Measurements from ENCODE around the gene HSPA1A. TPM values are rescaled to one million over a fixed set of nuclear protein-coding genes. Genes with fewer than 3 reads are reported as not detected.
"Not testable (repeated sequence)": the region's sequence is repeated elsewhere in the genome, so short reads cannot be mapped to it uniquely, and the experiment has no call there.

Gene HSPA1A
- total and polyA plus RNA-seq, 11 donors, result 157 to 412 (median 196) TPM

DNA sequence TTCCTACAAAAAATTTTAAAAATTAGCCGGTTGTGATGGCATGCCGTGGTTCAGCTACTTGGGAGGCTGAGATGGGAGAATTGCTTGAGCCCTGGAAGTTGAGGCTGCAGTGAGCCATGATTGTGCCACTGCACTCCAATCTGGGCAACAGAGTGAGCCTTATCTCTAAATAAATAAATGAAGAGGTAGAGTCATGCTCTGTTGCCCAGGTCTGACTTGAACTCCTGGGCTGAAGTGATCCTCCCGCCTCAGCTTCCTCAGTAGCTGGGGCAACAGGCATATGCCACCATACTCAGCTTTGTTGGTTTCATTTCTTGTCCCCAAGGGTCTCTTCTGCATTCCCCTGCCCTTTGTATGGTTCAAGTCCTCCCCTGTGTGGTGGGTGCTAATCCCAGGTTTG lies 29.2 kb downstream of the HSPA1A start:
- Histone ChIP-seq H3K36me3 (peaks cover 0 to 28% (median 15%) of the 10 kb centered on the region in 9 donors), H3K27ac (no peak overlapping the region), H3K27me3 (no peaks in the 10 kb centered on the region), H3K4me1 (no peaks in the 10 kb centered on the region), H3K9me3 (no peaks in the 10 kb centered on the region), H3K4me3 (no peak overlapping the region)
- WGBS, 4 donors, result 94 to 97% (median 95%) methylated on average over 3 of the region's 3 CpGs
- ATAC-seq, result no peak
- DNase-seq, result no peak
- TF ChIP-seq, protein P1, sequence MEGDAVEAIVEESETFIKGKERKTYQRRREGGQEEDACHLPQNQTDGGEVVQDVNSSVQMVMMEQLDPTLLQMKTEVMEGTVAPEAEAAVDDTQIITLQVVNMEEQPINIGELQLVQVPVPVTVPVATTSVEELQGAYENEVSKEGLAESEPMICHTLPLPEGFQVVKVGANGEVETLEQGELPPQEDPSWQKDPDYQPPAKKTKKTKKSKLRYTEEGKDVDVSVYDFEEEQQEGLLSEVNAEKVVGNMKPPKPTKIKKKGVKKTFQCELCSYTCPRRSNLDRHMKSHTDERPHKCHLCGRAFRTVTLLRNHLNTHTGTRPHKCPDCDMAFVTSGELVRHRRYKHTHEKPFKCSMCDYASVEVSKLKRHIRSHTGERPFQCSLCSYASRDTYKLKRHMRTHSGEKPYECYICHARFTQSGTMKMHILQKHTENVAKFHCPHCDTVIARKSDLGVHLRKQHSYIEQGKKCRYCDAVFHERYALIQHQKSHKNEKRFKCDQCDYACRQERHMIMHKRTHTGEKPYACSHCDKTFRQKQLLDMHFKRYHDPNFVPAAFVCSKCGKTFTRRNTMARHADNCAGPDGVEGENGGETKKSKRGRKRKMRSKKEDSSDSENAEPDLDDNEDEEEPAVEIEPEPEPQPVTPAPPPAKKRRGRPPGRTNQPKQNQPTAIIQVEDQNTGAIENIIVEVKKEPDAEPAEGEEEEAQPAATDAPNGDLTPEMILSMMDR (IDR thresholded peaks at IDR 0.05), result no peak
- TF ChIP-seq POLR2A (IDR thresholded peaks at IDR 0.05), result no peak
- intact Hi-C loops (cut with DNase I), result no loop called here

DNA sequence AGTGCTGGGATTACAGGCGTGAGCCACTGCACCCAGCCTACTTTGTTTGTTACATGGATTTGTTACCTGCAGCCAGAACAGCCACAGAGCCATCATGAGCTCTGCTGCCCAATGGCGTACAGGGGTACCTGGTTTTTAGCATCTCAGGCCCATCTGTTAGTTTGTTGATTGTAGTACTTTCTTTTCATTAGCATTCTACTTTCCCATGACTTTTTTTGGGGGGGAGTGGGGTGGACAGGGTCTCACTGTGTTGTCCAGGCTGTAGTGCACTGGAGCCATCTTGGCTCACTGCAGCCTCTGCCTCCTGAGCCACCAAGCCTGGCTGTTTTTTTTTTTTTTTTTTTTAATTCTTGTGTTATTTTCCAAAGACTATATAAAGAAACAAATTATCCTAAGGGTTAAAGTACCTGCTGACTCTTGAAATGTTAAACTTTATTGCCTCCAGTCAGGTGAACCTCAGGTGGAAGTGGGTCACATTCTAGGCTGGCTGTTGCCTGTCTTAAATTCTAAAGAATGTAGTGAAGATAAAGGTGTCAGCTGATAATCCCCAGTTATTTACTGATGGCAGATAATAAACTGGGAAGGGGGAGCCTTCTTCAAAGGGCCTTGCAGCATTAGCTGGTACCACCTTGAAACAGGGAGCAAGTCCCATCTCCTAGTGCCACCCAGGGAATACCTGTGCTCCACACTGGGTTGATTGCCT lies 32.1 kb downstream of the HSPA1A start:
- H3K4me1 ChIP-seq, result no peaks in the 10 kb centered on the region
- no peak overlapping the region for H3K27ac ChIP-seq
- H3K4me3 ChIP-seq, result no peak overlapping the region
- no peak for ATAC-seq
- 91 to 100% (median 93%) methylated on average over 2 of the region's 2 CpGs for WGBS, 4 donors
- intact Hi-C loops (cut with DNase I), result no loop called here
- no peaks in the 10 kb centered on the region for H3K9me3 ChIP-seq
- no peaks in the 10 kb centered on the region for H3K27me3 ChIP-seq
- DNase-seq, result no peak
- peaks cover 0 to 3% (median 0%) of the 10 kb centered on the region in 9 donors for H3K36me3 ChIP-seq
- TF ChIP-seq POLR2A (IDR thresholded peaks at IDR 0.05), result no peak
- TF ChIP-seq, protein P1 (IDR thresholded peaks at IDR 0.05), result no peak

DNA sequence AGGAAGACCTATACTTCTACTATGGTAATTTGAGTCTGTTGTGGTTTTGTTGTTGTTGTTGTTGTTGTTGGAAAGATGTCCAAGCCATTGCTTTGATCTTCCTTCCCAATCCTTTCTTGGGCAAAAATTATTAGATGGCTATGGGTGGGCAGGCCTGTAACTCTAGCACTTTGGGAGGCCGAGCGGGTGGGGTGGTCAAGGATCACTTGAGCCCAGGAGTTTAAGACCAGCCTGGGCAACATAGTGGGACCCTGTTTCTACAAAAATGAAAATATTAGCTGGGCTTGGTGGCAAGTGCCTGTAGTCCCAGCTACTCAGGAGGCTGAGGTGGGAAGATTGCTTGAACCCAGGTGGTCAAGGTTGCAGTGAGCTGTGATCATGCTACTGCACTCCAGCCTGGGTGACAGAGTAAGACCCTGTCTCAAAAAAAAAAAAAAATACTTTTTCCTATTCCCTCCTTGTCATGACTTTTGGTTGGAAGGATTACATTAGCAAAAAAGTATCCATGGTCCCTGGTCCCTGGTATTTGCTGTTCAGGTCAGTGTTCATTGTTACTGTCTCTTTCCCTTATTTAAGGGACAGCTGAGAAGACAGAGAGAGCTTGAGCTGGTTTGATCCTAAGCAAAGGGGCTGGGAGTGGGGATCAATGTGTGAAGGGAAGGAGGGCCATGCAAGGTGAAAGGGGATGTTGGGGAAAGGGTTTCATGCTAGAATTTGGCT lies 35.6 kb downstream of the HSPA1A start:
- ATAC-seq, result no peak
- DNase-seq, result no peak
- intact Hi-C loops (cut with DNase I), result no loop called here
- TF ChIP-seq POLR2A (IDR thresholded peaks at IDR 0.05), result no peak
- TF ChIP-seq, protein P1 (IDR thresholded peaks at IDR 0.05), result no peak
- Histone ChIP-seq H3K4me1 (no peaks in the 10 kb centered on the region), H3K9me3 (no peaks in the 10 kb centered on the region), H3K27ac (no peak overlapping the region), H3K36me3 (peaks cover 0 to 4% (median 0%) of the 10 kb centered on the region in 9 donors), H3K27me3 (no peaks in the 10 kb centered on the region), H3K4me3 (no peak overlapping the region)
- 91 to 99% (median 97%) methylated on average over 2 of the region's 2 CpGs for WGBS, 4 donors

DNA sequence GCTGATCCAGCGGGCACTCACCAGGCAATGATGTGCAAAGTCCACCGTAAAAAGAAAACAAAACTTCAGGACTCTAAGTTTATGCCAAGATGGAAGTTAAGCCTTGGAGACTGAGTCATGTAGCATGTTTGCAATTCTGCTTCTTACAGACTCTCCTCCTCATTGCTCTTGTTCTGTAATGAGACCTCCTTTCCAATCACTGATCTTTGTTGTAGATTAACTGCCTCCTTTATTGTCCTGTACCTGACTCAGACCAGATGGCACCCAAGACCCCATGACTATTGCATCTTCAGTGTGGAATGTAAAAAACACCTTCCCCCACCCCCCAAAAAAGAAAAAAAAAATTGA lies 36.1 kb downstream of the HSPA1A start:
- TF ChIP-seq, protein P1 (IDR thresholded peaks at IDR 0.05), result no peak
- TF ChIP-seq POLR2A (IDR thresholded peaks at IDR 0.05), result no peak
- ATAC-seq, result no peak
- intact Hi-C loops (cut with DNase I), result no loop called here
- peaks cover 0 to 6% (median 0%) of the 10 kb centered on the region in 9 donors for H3K36me3 ChIP-seq
- 81 to 87% (median 85%) methylated on average over 2 of the region's 2 CpGs for WGBS, 4 donors
- no peaks in the 10 kb centered on the region for H3K9me3 ChIP-seq
- no peaks in the 10 kb centered on the region for H3K27me3 ChIP-seq
- no peak overlapping the region for H3K27ac ChIP-seq
- no peaks in the 10 kb centered on the region for H3K4me1 ChIP-seq
- no peak for DNase-seq
- no peak overlapping the region for H3K4me3 ChIP-seq

DNA sequence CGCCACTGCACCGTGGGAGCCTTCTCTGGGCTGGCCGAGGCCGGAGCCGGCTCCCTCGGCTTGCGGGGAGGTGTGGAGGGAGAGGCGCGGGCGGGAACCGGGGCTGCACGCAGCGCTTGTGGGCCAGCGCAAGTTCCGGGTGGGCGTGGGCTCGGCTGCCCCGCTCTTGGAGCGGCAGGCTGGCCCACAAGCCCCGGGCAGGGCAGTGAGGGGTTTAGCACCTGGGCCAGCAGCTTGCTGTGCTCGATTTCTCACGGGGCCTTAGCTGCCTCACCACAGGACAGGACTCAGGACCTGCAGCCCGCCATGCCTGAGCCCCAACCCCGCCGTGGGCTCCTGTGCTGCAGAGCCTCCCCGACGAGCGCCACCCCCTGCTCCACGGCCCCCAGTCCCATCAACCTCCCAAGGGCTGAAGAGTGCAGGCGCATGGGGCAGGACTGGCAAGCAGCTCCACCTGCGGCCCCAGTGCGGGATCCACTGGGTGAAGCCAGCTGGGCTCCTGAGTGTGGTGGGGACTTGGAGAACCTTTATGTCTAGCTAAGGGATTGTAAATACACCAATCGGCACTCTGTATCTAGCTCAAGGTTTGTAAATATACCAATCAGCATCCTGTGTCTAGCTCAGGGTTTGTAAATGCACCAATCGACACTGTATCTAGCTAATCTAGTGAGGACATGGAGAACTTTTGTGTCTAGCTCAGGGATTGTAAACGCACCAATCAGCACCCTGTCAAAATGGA lies 36.8 kb downstream of the HSPA1A start:
- H3K9me3 ChIP-seq; H3K27ac ChIP-seq; DNase-seq; H3K27me3 ChIP-seq; H3K4me3 ChIP-seq; H3K4me1 ChIP-seq; ATAC-seq; intact Hi-C loops (cut with DNase I): not testable (repeated sequence)
- H3K36me3 ChIP-seq, result peaks cover 0 to 13% (median 3%) of the 10 kb centered on the region in 9 donors
- 78 to 91% (median 89%) methylated on average over 14 to 35 of the region's 35 CpGs for WGBS, 4 donors

DNA sequence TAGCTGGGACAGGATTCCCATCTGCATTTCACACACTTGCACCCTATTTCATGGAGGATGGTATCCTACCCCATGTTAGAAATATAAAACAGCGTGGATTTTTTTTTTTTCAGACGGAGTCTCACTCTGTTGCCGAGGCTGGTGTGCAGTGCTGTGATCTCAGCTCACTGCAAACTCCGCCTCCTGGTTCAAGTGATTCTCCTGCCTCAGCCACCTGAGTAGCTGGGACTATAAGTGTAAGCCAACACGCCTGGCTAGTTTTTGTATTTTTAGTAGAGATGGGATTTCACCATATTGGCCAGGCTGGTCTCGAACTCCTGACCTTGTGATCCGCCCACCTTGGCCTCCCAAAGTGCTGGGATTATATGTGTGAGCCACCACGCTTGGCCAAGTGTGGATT lies 42.4 kb downstream of the HSPA1A start:
- ATAC-seq; H3K27me3 ChIP-seq; H3K9me3 ChIP-seq; H3K27ac ChIP-seq; H3K4me3 ChIP-seq; intact Hi-C loops (cut with DNase I); DNase-seq: not testable (repeated sequence)
- Histone ChIP-seq H3K36me3 (peaks cover 0 to 54% (median 41%) of the 10 kb centered on the region in 9 donors), H3K4me1 (peaks cover 0 to 12% (median 8%) of the 10 kb centered on the region in 12 donors)
- 84 to 97% (median 93%) methylated on average over 8 of the region's 8 CpGs for whole genome bisulfite sequencing, 4 donors
